MG63 (cell line): ENCODE data around the gene GPD1. TPM values are rescaled to one million over a fixed set of nuclear protein-coding genes. Genes with fewer than 3 reads are reported as not detected.

ENCODE experiments used
- DNase-seq: peaks from one replicate; pipeline ENCODE4 v3.0.0-alpha.2; 2020
- H3K27me3 ChIP-seq: fragments of 250-450 bp; sonication (Bioruptor Pico); 2 replicates; pipeline ENCODE4 v1.5.1; 2020; ENCODE audit warnings: mild to moderate bottlenecking, moderate library complexity
- H3K36me3 ChIP-seq: fragments of 250-450 bp; sonication (Bioruptor Pico); 2 replicates; pipeline ENCODE4 v1.5.1; 2020; ENCODE audit warnings: mild to moderate bottlenecking, moderate library complexity
- H3K4me3 ChIP-seq: fragments of 250-450 bp; sonication (Bioruptor Pico); 2 replicates; pipeline ENCODE4 v1.5.1; 2020; ENCODE audit warnings: mild to moderate bottlenecking, moderate library complexity
- H3K9me3 ChIP-seq: fragments of 250-450 bp; sonication (Bioruptor Pico); 2 replicates; pipeline ENCODE4 v1.5.1; 2020; ENCODE audit warnings: mild to moderate bottlenecking, moderate library complexity
- total RNA-seq: library from RNA; depleted of rRNA; stranded (reverse); fragments of >200 nt; shearing (Covaris generic); gene quantifications from 2 replicates; pipeline ENCODE4 v1.2.3, GENCODE V29; 2014; ENCODE audit warnings: low replicate concordance; rRNA removed

GPD1 gene
- not detected in 2 replicates for total RNA-seq

- H3K36me3 ChIP-seq = peaks cover 16% of the 10 kb centered on the region
- no peak within 1 kb of the TSS for H3K4me3 ChIP-seq
- H3K27me3 ChIP-seq = no peaks in the 10 kb centered on the region
- DNase-seq = peak; percentile 17
- no peaks in the 10 kb centered on the region for H3K9me3 ChIP-seq
These were observed at the start of gene GPD1 for GRCh38 chr12:50103767-50104321. Gene GPD1 (plus strand): TSS chr12:50104008. CDS start chr12:50104051, 43 bp downstream.

GRCh38 chr12:50055831-50056638 is 47.8 kb upstream of the GPD1 start:
- peaks cover 10% of the 10 kb centered on the region for H3K27me3 ChIP-seq
- no peaks in the 10 kb centered on the region for H3K36me3 ChIP-seq
- DNase-seq = peak; percentile 23
- no peaks in the 10 kb centered on the region for H3K9me3 ChIP-seq
- no peak overlapping the region for H3K4me3 ChIP-seq

- Histone ChIP-seq H3K27me3 (peaks cover 10% of the 10 kb centered on the region), H3K9me3 (no peaks in the 10 kb centered on the region), H3K4me3 (peak overlapping the region; percentile 57; the same call in 1 of the 2 replicates), H3K36me3 (no peaks in the 10 kb centered on the region)
- no peak for DNase-seq
These were observed 47.2 kb upstream of the GPD1 start for GRCh38 chr12:50056639-50056976.

- no peaks in the 10 kb centered on the region for H3K36me3 ChIP-seq
- H3K27me3 ChIP-seq = peaks cover 10% of the 10 kb centered on the region
- peak; percentile 74 for DNase-seq
- H3K9me3 ChIP-seq = no peaks in the 10 kb centered on the region
- peak within 1 kb of the TSS; percentile 57 for H3K4me3 ChIP-seq
These were observed 46.6 kb upstream of the GPD1 start, which contains the start of gene ASIC1 for GRCh38 chr12:50057000-50057841. Gene ASIC1 (plus strand): TSS chr12:50057596. CDS start chr12:50058767, 1,171 bp downstream.

- Histone ChIP-seq H3K27me3 (peaks cover 10% of the 10 kb centered on the region), H3K9me3 (no peaks in the 10 kb centered on the region), H3K36me3 (no peaks in the 10 kb centered on the region), H3K4me3 (peak overlapping the region; percentile 57)
- DNase-seq = no peak
These were observed 45.7 kb upstream of the GPD1 start for GRCh38 chr12:50057896-50058670.

GRCh38 chr12:50058743-50059312 is 45.0 kb upstream of the GPD1 start:
- DNase-seq = no peak
- Histone ChIP-seq H3K36me3 (no peaks in the 10 kb centered on the region), H3K4me3 (no peak overlapping the region), H3K9me3 (no peaks in the 10 kb centered on the region), H3K27me3 (peaks cover 10% of the 10 kb centered on the region)

- DNase-seq = no peak
- H3K4me3 ChIP-seq = no peak overlapping the region
- no peaks in the 10 kb centered on the region for H3K36me3 ChIP-seq
These were observed 44.2 kb upstream of the GPD1 start for GRCh38 chr12:50059440-50060119.

GRCh38 chr12:50060120-50060468 is 43.7 kb upstream of the GPD1 start:
- no peaks in the 10 kb centered on the region for H3K9me3 ChIP-seq

More at GRCh38 chr12:50059440-50060119, 44.2 kb upstream of the GPD1 start:
- H3K27me3 ChIP-seq = peaks cover 10% of the 10 kb centered on the region
- no peaks in the 10 kb centered on the region for H3K9me3 ChIP-seq

GRCh38 chr12:50061171-50061570 is 42.6 kb upstream of the GPD1 start:
- Histone ChIP-seq H3K4me3 (no peak overlapping the region), H3K27me3 (peaks cover 8% of the 10 kb centered on the region), H3K9me3 (no peaks in the 10 kb centered on the region), H3K36me3 (no peaks in the 10 kb centered on the region)
- no peak for DNase-seq

More at GRCh38 chr12:50060120-50060468, 43.7 kb upstream of the GPD1 start:
- no peak overlapping the region for H3K4me3 ChIP-seq
- no peaks in the 10 kb centered on the region for H3K36me3 ChIP-seq
- DNase-seq = no peak
- H3K27me3 ChIP-seq = peaks cover 10% of the 10 kb centered on the region

GRCh38 chr12:50061946-50062686 is 41.7 kb upstream of the GPD1 start:
- no peak for DNase-seq

GRCh38 chr12:50062728-50063460 is 40.9 kb upstream of the GPD1 start:
- DNase-seq = no peak
- Histone ChIP-seq H3K9me3 (no peaks in the 10 kb centered on the region), H3K4me3 (no peak overlapping the region), H3K36me3 (no peaks in the 10 kb centered on the region), H3K27me3 (no peaks in the 10 kb centered on the region)

More at GRCh38 chr12:50061946-50062686, 41.7 kb upstream of the GPD1 start:
- Histone ChIP-seq H3K4me3 (no peak overlapping the region), H3K9me3 (no peaks in the 10 kb centered on the region), H3K27me3 (no peaks in the 10 kb centered on the region), H3K36me3 (no peaks in the 10 kb centered on the region)

GRCh38 chr12:50065726-50066310 is 38.0 kb upstream of the GPD1 start:
- Histone ChIP-seq H3K27me3 (no peaks in the 10 kb centered on the region), H3K4me3 (no peak overlapping the region), H3K9me3 (no peaks in the 10 kb centered on the region), H3K36me3 (no peaks in the 10 kb centered on the region)
- no peak for DNase-seq

- peak; percentile 36 for DNase-seq
- no peak overlapping the region for H3K4me3 ChIP-seq
- no peaks in the 10 kb centered on the region for H3K9me3 ChIP-seq
- H3K36me3 ChIP-seq = no peaks in the 10 kb centered on the region
- no peaks in the 10 kb centered on the region for H3K27me3 ChIP-seq
These were observed 37.4 kb upstream of the GPD1 start for GRCh38 chr12:50066402-50066801.

GRCh38 chr12:50069069-50069468 is 34.7 kb upstream of the GPD1 start:
- Histone ChIP-seq H3K36me3 (no peaks in the 10 kb centered on the region), H3K4me3 (no peak overlapping the region), H3K27me3 (no peaks in the 10 kb centered on the region), H3K9me3 (no peaks in the 10 kb centered on the region)
- DNase-seq = no peak
